ENCODE data around the gene CRHR1.

Gene CRHR1

GRCh38 chr17:45841186-45841585 lies 57.1 kb downstream of the CRHR1 start:
- POLR2A ChIA-PET, result no interaction called here
- CTCF ChIA-PET, result interaction anchor here (0.8 to 15.8 kb wide), 3 partner anchors 9 to 202 kb away, joined by 3 to 260 read pairs (median 3); no protein-coding TSS in a partner anchor
- H3K4me3 ChIP-seq (ENCODE audit: low read depth, low read length), result no peak overlapping the region
- TF ChIP-seq CTCF (IDR thresholded peaks at IDR 0.05; ENCODE audit: insufficient read depth, low read length, missing control alignments), result no peak
- DNase-seq (ENCODE audit: low read depth, low spot score), result no peak

- CTCF ChIA-PET, result interaction anchor here (4.0 to 15.8 kb wide), 2 partner anchors 10 to 203 kb away, joined by 23 to 260 read pairs; no protein-coding TSS in a partner anchor
Measured at GRCh38 chr17:45841883-45842525, 57.9 kb downstream of the CRHR1 start.

GRCh38 chr17:45843722-45844121 lies 59.6 kb downstream of the CRHR1 start:
- no peak for TF ChIP-seq CTCF (IDR thresholded peaks at IDR 0.05; ENCODE audit: insufficient read depth, low read length, missing control alignments)
- ChIA-PET POLR2A (no interaction called here), CTCF (interaction anchor here (0.6 to 4.0 kb wide), 2 partner anchors 9 to 12 kb away, joined by 3 to 23 read pairs; no protein-coding TSS in a partner anchor)
- DNase-seq (ENCODE audit: low read depth, low spot score), result no peak
- H3K4me3 ChIP-seq (ENCODE audit: low read depth, low read length), result no peak overlapping the region

More at GRCh38 chr17:45841883-45842525, 57.9 kb downstream of the CRHR1 start:
- H3K4me3 ChIP-seq (ENCODE audit: low read depth, low read length), result no peak overlapping the region
- POLR2A ChIA-PET, result no interaction called here
- no peak for DNase-seq (ENCODE audit: low read depth, low spot score)
- TF ChIP-seq CTCF (IDR thresholded peaks at IDR 0.05; ENCODE audit: insufficient read depth, low read length, missing control alignments), result no peak

- ChIA-PET POLR2A (no interaction called here), CTCF (interaction anchor here (4.0 kb wide), 1 partner anchor 13 kb away, joined by 23 read pairs; no protein-coding TSS in a partner anchor)
- no peak within 1 kb of the TSS for H3K4me3 ChIP-seq (ENCODE audit: low read depth, low read length)
- no peak for DNase-seq (ENCODE audit: low read depth, low spot score)
- no peak for TF ChIP-seq CTCF (IDR thresholded peaks at IDR 0.05; ENCODE audit: insufficient read depth, low read length, missing control alignments)
Measured at GRCh38 chr17:45844695-45845375, 60.7 kb downstream of the CRHR1 start, which contains the start of gene SPPL2C. Gene SPPL2C, plus strand, starts transcription at chr17:45844881. Its CDS starts 26 bp downstream, at chr17:45844907.

- no peak for TF ChIP-seq CTCF (IDR thresholded peaks at IDR 0.05; ENCODE audit: insufficient read depth, low read length, missing control alignments)
- CTCF ChIA-PET, result interaction anchor here (1.2 to 4.0 kb wide), 2 partner anchors 14 kb away, joined by 4 to 23 read pairs; no protein-coding TSS in a partner anchor
- DNase-seq (ENCODE audit: low read depth, low spot score), result no peak
- POLR2A ChIA-PET, result no interaction called here
- no peak overlapping the region for H3K4me3 ChIP-seq (ENCODE audit: low read depth, low read length)
Measured at GRCh38 chr17:45845376-45846185, 61.5 kb downstream of the CRHR1 start.
